Heart left ventricle (tissue), 16 donors: Measurements from ENCODE around the gene CDH10. TPM values are rescaled to one million over a fixed set of nuclear protein-coding genes. Genes with fewer than 3 reads are reported as not detected.

ENCODE experiments used
- ATAC-seq, 4 donors: fragments of 200-7000 bp; cut with Tn5 transposase; one replicate each; pipeline ENCODE4 v1.9.1; 2020 to 2022; ENCODE audit warnings: moderate library complexity in 4 of 4, mild to moderate bottlenecking in 3 of 4, moderate number of reproducible peaks in 1 of 4
- DNase-seq, 5 donors: peaks; one replicate each; pipeline ENCODE4 v3.0.0-alpha.2; 2020
- H3K27ac ChIP-seq, 12 donors: fragments of 200-600 bp; sonication (generic) in 4 of 12; one replicate each; pipeline versions ENCODE4 v1.5.0 to v1.8.0; 2016 to 2022; ENCODE audit warnings: mild to moderate bottlenecking in 2 of 12
- H3K27me3 ChIP-seq, 9 donors: fragments of 200-600 bp; sonication (generic) in 2 of 9; one replicate each; pipeline versions ENCODE4 v1.5.1 to v1.8.0; 2016 to 2022; ENCODE audit warnings: mild to moderate bottlenecking in 3 of 9
- H3K36me3 ChIP-seq, 9 donors: fragments of 200-600 bp; sonication (generic) in 2 of 9; one replicate each; pipeline versions ENCODE4 v1.5.0 to v1.8.0; 2018 to 2022; ENCODE audit warnings: mild to moderate bottlenecking in 2 of 9
- H3K4me1 ChIP-seq, 12 donors: fragments of 200-600 bp; sonication (generic) in 4 of 12; one replicate each; pipeline versions ENCODE4 v1.5.0 to v1.8.0; 2016 to 2022; ENCODE audit warnings: mild to moderate bottlenecking in 3 of 12
- H3K4me3 ChIP-seq, 12 donors: fragments of 200-600 bp; sonication (generic) in 4 of 12; one replicate each; pipeline versions ENCODE4 v1.5.0 to v1.8.0; 2017 to 2022; ENCODE audit warnings: mild to moderate bottlenecking in 9 of 12, moderate library complexity in 4 of 12
- H3K9me3 ChIP-seq, 12 donors: fragments of 200-600 bp; sonication (generic) in 4 of 12; one replicate each; pipeline versions ENCODE4 v1.5.0 to v1.8.0; 2016 to 2022; ENCODE audit warnings: mild to moderate bottlenecking in 1 of 12
- POLR2A ChIP-seq, 2 donors: fragments of 450-650 bp; IDR thresholded peaks; one replicate each; pipeline ENCODE4 v1.6.1; 2017; ENCODE audit warnings: antibody characterized with exemption in 2 of 2, mild to moderate bottlenecking in 2 of 2, moderate library complexity in 2 of 2
- WGBS, 4 donors: extraction: QIAGEN DNeasy Blood & Tissue Kit in 2 of 4; methylation state at CpG; one replicate each; pipeline versions ENCODE4 v1.1.5 to v1.1.7; 2013 to 2018; 5-methylcytosine and 5-hydroxymethylcytosine counted together
- intact Hi-C, 10 donors: fragments of 100-400 bp; cut with DNase I; formaldehyde crosslinking; loops; one replicate each; pipeline versions ENCODE4 v1.11.1 to v1.14.2; 2022
- polyA plus RNA-seq, 2 donors: library from polyadenylated mRNA; stranded (reverse); fragments of 200-250 nt; gene quantifications; one replicate each; pipeline ENCODE4 v1.2.3, GENCODE V29; 2013
- total RNA-seq, 9 donors: library from RNA; depleted of rRNA in 2 of 9; stranded (reverse); fragments of >200 nt in 2 of 9; fragmentation: NEBNext Ultra II Directional in 3 of 9; extraction: Animal tissue kit (Norgen Biotek cat#: 25700) in 3 of 9; gene quantifications; one replicate each; pipeline versions ENCODE4 v1.1.0 to v1.2.4, GENCODE V29; 2016 to 2023
- TF ChIP-seq, protein P1 (sequence below), 12 donors: fragments of 200-600 bp; sonication (generic) in 4 of 12; IDR thresholded peaks; one replicate each; pipeline versions ENCODE4 v1.5.0 to v1.8.0; 2018 to 2022; ENCODE audit warnings: antibody characterized with exemption in 12 of 12, mild to moderate bottlenecking in 5 of 12
- donor health status: ischemic (EF 13 %, LVEDD 7.1; RV severe dilation, severe dysfunction).
- donor health status: healthy with polysubstance abuse.
- donor health status: DM: no; HTN: yes; CAD: no.
- donor health status: DM: no; HTN: no; CAD: no.
- donor health status: ischemic (EF 25% LVEDD 6.9; RV normal size, moderate dysfunction).
- donor health status: ischemic (EF 25% LVEDD 5.7; RV mildly dilated, moderate dysfunction).
- donor health status: healthy.
- donor health status: DM: yes; HTN: yes; CAD: no.
- donor health status: ischemic (EF 35%, LVEDD 5.7; RV mildly dilated, moderate dysfunction).
- donor health status: nonischemic (EF 11% LVEDD 7.7; RV severe dilation, severe dysfunction).
- donor health status: DM: yes; HTN: yes; CAD: no.
- donor health status: PGD.
- donor health status: ischemic (EF 29% LVEDD 5.4; RV normal size, mild dysfunction).
- donor health status: nonischemic (EF 23%, LVEDD 6.1; RV moderate dilation, normal function).

The CDH10 gene
- total and polyA plus RNA-seq, 11 donors, result 0.25 TPM; not detected in 10

DNA sequence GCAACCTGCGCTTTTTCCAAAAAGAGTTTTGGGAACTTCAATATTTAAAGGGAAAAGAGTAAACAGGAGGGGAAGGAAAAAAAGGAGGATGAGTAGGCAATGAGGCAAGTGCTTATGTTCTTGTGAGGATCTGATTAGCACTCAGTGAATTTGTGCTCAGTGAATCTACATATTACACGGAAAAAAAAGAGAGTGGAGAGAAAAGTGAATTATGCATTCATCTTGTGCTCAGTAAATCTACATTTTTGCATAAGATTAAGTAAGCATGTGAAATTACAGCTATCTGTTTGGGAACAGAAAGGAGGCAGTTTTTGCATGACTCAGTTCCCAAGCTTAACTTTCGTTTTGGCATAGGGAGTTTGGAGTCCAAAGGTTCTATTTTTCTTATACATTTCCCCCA is 170.1 kb downstream of the CDH10 start:
- Histone ChIP-seq H3K4me1 (peaks cover 0 to 7% (median 0%) of the 10 kb centered on the region in 12 donors), H3K27ac (no peak overlapping the region), H3K36me3 (no peaks in the 10 kb centered on the region), H3K9me3 (peaks cover 0 to 7% (median 0%) of the 10 kb centered on the region in 12 donors), H3K27me3 (no peaks in the 10 kb centered on the region), H3K4me3 (no peak overlapping the region)
- DNase-seq, result no peak
- TF ChIP-seq POLR2A (IDR thresholded peaks at IDR 0.05), result no peak
- TF ChIP-seq, protein P1, sequence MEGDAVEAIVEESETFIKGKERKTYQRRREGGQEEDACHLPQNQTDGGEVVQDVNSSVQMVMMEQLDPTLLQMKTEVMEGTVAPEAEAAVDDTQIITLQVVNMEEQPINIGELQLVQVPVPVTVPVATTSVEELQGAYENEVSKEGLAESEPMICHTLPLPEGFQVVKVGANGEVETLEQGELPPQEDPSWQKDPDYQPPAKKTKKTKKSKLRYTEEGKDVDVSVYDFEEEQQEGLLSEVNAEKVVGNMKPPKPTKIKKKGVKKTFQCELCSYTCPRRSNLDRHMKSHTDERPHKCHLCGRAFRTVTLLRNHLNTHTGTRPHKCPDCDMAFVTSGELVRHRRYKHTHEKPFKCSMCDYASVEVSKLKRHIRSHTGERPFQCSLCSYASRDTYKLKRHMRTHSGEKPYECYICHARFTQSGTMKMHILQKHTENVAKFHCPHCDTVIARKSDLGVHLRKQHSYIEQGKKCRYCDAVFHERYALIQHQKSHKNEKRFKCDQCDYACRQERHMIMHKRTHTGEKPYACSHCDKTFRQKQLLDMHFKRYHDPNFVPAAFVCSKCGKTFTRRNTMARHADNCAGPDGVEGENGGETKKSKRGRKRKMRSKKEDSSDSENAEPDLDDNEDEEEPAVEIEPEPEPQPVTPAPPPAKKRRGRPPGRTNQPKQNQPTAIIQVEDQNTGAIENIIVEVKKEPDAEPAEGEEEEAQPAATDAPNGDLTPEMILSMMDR (IDR thresholded peaks at IDR 0.05), result no peak
- intact Hi-C loops, result no loop called here
- WGBS, 4 donors, result 74 to 85% (median 82%) methylated on average over 3 of the region's 3 CpGs
- ATAC-seq, result no peak

DNA sequence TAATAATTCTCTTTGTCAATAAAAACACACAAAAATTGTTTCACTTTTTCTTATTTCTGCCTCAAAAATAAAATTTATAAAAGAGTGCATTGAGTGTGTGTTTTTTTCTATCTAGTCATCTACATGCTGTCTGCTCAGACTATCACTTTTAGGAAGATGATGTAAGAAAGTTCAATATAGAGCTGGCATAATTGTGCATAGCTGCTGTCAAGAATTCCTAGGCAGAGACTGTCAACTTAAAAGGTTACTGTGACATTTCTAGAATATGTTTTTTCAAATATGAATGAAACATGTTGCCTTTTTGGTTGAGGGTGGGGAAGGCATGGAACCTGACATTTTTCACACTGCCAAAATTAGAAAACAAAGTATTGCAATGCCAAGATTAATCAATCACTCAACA is 172.3 kb downstream of the CDH10 start:
- Histone ChIP-seq H3K4me1 (peaks cover 0 to 7% (median 0%) of the 10 kb centered on the region in 12 donors), H3K27ac (peak overlapping the region in 2 of 12 donors; percentile 15 to 35), H3K9me3 (peaks cover 0 to 7% (median 0%) of the 10 kb centered on the region in 12 donors), H3K36me3 (no peaks in the 10 kb centered on the region), H3K27me3 (no peaks in the 10 kb centered on the region), H3K4me3 (no peak overlapping the region)
- ATAC-seq, result no peak
- intact Hi-C loops, result no loop called here
- no peak for TF ChIP-seq POLR2A (IDR thresholded peaks at IDR 0.05)
- TF ChIP-seq, protein P1 (IDR thresholded peaks at IDR 0.05), result no peak
- no peak for DNase-seq

DNA sequence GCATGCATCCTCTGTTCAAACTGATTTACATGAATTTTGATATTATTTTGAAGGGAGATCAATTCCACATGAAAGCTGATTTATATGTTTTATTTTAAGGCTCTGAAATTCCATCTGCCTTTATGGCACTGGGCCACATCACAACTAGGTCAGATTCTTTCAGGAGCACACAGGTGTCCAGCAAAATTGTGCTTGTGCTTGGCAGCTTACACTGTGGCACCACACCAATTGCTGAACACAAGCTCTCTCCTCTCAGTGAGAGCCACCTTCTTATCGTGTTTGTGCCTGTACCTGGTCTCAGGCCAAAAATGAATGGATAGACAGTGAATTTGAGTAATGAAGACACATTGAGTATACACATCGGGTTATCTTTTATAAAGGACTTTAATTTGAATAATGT is 200.4 kb downstream of the CDH10 start:
- no peak overlapping the region for H3K27ac ChIP-seq
- no peaks in the 10 kb centered on the region for H3K9me3 ChIP-seq
- WGBS, 4 donors, result 33 to 41% (median 39%) methylated on average over 2 of the region's 2 CpGs
- ATAC-seq, result peak; percentile 46 to 80 (median 69)
- H3K36me3 ChIP-seq, result no peaks in the 10 kb centered on the region
- intact Hi-C loops, result loop anchor here in 4 of 10 donors (10.0 kb wide), 2 partner anchors 190 to 200 kb away; partner anchors contain the start of gene CDH10 (in 3 of the 4)
- no peak for TF ChIP-seq POLR2A (IDR thresholded peaks at IDR 0.05)
- TF ChIP-seq, protein P1 (IDR thresholded peaks at IDR 0.05), result no peak
- H3K4me3 ChIP-seq, result no peak overlapping the region
- no peaks in the 10 kb centered on the region for H3K27me3 ChIP-seq
- no peaks in the 10 kb centered on the region for H3K4me1 ChIP-seq
- DNase-seq, result peak in 1 of 5 donors; percentile 26

DNA sequence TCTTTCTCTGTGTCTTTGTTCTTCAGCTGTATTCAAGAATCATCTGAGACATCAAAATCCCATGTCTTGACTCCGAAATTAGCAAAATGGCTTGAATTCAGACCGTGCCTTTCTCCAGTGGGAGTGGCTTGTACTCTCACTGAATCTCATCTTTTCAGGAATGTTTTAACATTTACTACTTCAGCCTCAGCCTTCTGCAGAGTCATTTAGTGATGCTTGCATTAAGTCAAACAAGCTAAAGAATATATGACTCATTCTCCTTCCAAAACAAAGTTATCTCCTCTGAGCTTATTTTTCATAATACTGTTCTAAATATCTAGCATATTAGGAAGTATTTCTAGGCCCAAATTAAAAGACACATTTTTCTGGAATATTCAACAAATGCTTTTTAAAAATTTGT is 205.3 kb downstream of the CDH10 start:
- no peak for ATAC-seq
- Histone ChIP-seq H3K27me3 (no peaks in the 10 kb centered on the region), H3K36me3 (no peaks in the 10 kb centered on the region), H3K9me3 (no peaks in the 10 kb centered on the region), H3K4me3 (no peak overlapping the region), H3K27ac (no peak overlapping the region), H3K4me1 (no peaks in the 10 kb centered on the region)
- intact Hi-C loops, result no loop called here
- WGBS, 4 donors, result 55 to 72% (median 65%) methylated on average over 2 of the region's 2 CpGs
- TF ChIP-seq, protein P1 (IDR thresholded peaks at IDR 0.05), result no peak
- TF ChIP-seq POLR2A (IDR thresholded peaks at IDR 0.05), result no peak
- no peak for DNase-seq
